DOHH2 (cell line): ENCODE results near the gene JARID2.

ENCODE experiments used
- H3F3A ChIP-seq: fragments of 200-600 bp; sonication (generic), shearing (Covaris generic); 2 replicates; pipeline ENCODE4 v1.6.0; 2016; ENCODE audit warnings: antibody characterized with exemption, mild to moderate bottlenecking; ENCODE audit not compliant: control insufficient read depth, insufficient read depth
- H3K27ac ChIP-seq: fragments of 200-600 bp; sonication (generic); 2 replicates; pipeline ENCODE4 v1.5.1; 2014; ENCODE audit warnings: low read depth, mild to moderate bottlenecking, low read length, moderate library complexity
- H3K27me3 ChIP-seq: fragments of 200-600 bp; sonication (generic); 2 replicates; pipeline ENCODE4 v1.6.1; 2014; ENCODE audit warnings: mild to moderate bottlenecking, low read length, mixed read lengths; ENCODE audit not compliant: control insufficient read depth
- H3K36me3 ChIP-seq: fragments of 200-600 bp; sonication (generic); 2 replicates; pipeline ENCODE4 v1.6.1; 2014; ENCODE audit warnings: mild to moderate bottlenecking, low read length, moderate library complexity, mixed read lengths; ENCODE audit not compliant: control insufficient read depth
- H3K4me1 ChIP-seq: fragments of 200-600 bp; sonication (generic); 2 replicates; pipeline ENCODE4 v1.6.1; 2014; ENCODE audit warnings: mild to moderate bottlenecking, low read length, mixed read lengths; ENCODE audit not compliant: control insufficient read depth
- H3K4me2 ChIP-seq: fragments of 200-600 bp; sonication (generic); 2 replicates; pipeline ENCODE4 v1.6.0; 2014; ENCODE audit warnings: mild to moderate bottlenecking, low read length, moderate library complexity
- H3K4me3 ChIP-seq: fragments of 200-600 bp; sonication (generic); 2 replicates; pipeline ENCODE4 v1.5.1; 2014; ENCODE audit warnings: mild to moderate bottlenecking, low read length, mixed read lengths
- H3K79me2 ChIP-seq: fragments of 200-600 bp; sonication (generic); 2 replicates; pipeline ENCODE4 v1.6.1; 2014; ENCODE audit warnings: mild to moderate bottlenecking, low read length, mixed read lengths; ENCODE audit not compliant: control insufficient read depth
- H3K9me2 ChIP-seq: fragments of 200-600 bp; sonication (generic); replicated peaks from 2 replicates; pipeline ENCODE4 v1.6.1; 2014; ENCODE audit warnings: mild to moderate bottlenecking, low read length, mixed read lengths; ENCODE audit not compliant: control insufficient read depth
- H3K9me3 ChIP-seq: fragments of 200-600 bp; sonication (generic); 2 replicates; pipeline ENCODE4 v1.6.1; 2014; ENCODE audit warnings: antibody characterized with exemption, low read length, mixed read lengths; ENCODE audit not compliant: control insufficient read depth, insufficient read depth
- H4K20me1 ChIP-seq: fragments of 200-600 bp; sonication (generic); 2 replicates; pipeline ENCODE4 v1.6.0; 2014; ENCODE audit warnings: low read depth, mild to moderate bottlenecking, antibody characterized with exemption, low read length, moderate library complexity; ENCODE audit not compliant: control insufficient read depth, insufficient read depth
- EZH2phosphoT487 ChIP-seq: fragments of 200-600 bp; sonication (generic); IDR thresholded peaks from 2 replicates; pipeline ENCODE4 v1.6.1; 2017; ENCODE audit warnings: borderline replicate concordance, mild to moderate bottlenecking, antibody characterized with exemption, low read length, moderate library complexity, mixed read lengths
- TF ChIP-seq, protein P1 (sequence below): fragments of 200-600 bp; sonication (generic); IDR thresholded peaks from one replicate; pipeline ENCODE4 v1.5.1; 2014; ENCODE audit warnings: antibody characterized with exemption, mild to moderate bottlenecking, low read depth, low read length; ENCODE audit not compliant: poor library complexity, severe bottlenecking

Gene JARID2

DNA sequence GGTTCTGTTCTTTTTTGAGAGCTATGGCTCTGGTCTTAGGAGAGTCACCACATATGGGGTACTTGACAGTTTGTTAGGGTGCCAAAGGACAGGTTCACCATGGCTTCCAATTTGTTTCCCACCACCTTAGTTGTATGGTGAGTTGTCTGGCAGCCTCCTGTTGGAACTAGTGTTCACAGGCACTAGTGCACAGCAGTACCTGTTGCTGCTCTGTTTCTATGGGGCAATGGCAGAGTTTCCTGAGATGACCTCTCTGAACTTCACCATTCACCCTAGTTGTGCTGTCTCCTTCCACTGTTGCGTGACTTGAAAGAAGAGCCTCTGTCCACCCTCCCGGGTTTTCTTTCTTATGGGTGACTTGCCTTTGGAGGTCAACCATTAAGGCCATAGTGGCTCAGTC lies 129.1 kb downstream of the JARID2 start:
- peaks cover 4% of the 10 kb centered on the region; the same call in 1 of the 2 replicates for H3K4me1 ChIP-seq
- H3F3A ChIP-seq, result no peaks in the 10 kb centered on the region
- H3K36me3 ChIP-seq, result no peaks in the 10 kb centered on the region
- H3K27ac ChIP-seq, result no peak overlapping the region
- TF ChIP-seq, protein P1, sequence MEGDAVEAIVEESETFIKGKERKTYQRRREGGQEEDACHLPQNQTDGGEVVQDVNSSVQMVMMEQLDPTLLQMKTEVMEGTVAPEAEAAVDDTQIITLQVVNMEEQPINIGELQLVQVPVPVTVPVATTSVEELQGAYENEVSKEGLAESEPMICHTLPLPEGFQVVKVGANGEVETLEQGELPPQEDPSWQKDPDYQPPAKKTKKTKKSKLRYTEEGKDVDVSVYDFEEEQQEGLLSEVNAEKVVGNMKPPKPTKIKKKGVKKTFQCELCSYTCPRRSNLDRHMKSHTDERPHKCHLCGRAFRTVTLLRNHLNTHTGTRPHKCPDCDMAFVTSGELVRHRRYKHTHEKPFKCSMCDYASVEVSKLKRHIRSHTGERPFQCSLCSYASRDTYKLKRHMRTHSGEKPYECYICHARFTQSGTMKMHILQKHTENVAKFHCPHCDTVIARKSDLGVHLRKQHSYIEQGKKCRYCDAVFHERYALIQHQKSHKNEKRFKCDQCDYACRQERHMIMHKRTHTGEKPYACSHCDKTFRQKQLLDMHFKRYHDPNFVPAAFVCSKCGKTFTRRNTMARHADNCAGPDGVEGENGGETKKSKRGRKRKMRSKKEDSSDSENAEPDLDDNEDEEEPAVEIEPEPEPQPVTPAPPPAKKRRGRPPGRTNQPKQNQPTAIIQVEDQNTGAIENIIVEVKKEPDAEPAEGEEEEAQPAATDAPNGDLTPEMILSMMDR, result no peak
- no peak for TF ChIP-seq EZH2phosphoT487
- H3K9me2 ChIP-seq, result no peaks in the 10 kb centered on the region
- no peaks in the 10 kb centered on the region for H3K9me3 ChIP-seq
- H3K79me2 ChIP-seq, result peaks cover 5% of the 10 kb centered on the region
- no peak overlapping the region for H3K4me3 ChIP-seq
- no peak overlapping the region for H3K4me2 ChIP-seq
- H4K20me1 ChIP-seq, result peaks cover 5% of the 10 kb centered on the region
- no peaks in the 10 kb centered on the region for H3K27me3 ChIP-seq

DNA sequence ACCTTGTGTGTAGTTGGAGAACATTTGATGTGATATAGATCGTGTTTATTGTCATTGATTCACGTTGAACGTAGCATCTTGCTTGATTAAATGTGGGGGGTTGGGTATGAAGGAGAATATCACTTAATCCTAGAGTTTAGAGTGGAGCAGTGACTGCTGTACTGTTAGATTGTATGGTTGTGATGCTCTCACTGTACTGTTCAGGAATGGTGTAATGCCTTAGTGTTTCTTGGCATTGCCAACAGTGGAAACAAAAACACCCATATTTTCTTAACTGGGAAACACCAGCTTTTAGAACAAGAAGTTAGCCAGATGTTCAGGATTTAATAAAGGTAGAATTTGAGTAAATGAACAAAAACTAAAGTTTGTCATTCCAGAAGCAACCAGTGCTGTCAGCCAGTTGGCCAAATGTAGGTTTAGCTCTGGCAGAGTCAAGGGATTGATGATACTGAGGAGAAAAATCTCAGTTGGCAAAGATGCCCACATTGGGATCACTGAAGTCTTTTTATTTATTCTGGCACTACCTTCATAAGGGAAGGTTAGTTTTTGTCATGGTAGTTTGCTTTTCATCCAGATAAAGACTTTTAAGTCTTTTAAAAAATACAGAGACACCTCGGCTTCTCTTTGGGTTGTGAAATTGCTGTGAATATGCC lies 129.9 kb downstream of the JARID2 start:
- H3K79me2 ChIP-seq, result peaks cover 5% of the 10 kb centered on the region
- peaks cover 5% of the 10 kb centered on the region for H4K20me1 ChIP-seq
- H3K27ac ChIP-seq, result no peak overlapping the region

DNA sequence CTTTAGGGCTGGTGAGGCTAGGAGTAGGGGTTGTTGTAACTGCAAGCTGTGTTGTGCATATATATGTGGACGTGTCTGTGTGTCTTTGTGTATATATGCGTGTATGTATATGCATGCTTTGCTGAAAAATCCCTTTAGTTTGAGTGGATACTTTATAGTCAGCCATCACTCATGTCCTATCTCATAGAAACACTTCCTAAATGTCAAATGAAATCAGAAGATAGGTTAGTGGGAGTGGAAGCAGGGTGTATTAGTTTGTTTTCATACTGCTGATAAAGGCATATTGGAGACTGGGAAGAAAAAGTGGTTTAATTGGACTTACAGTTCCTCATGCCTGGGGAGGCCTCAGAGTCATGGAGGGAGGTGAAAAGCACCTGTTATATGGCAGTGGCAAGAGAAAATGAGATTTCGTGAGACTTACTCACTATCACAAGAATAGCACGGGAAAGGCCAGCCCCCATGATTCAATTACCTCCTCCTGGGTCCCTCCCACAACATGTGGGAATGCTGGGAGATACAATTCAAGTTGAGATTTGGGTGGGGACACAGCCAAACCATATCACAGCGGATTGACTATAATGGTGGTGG lies 131.1 kb downstream of the JARID2 start:
- Histone ChIP-seq H3K4me3 (no peak overlapping the region), H3K79me2 (peaks cover under 1% of the 10 kb centered on the region), H3K9me3 (no peaks in the 10 kb centered on the region), H3K27me3 (no peaks in the 10 kb centered on the region), H3K4me2 (no peak overlapping the region), H3F3A (no peaks in the 10 kb centered on the region), H3K27ac (no peak overlapping the region), H3K4me1 (no peaks in the 10 kb centered on the region), H3K9me2 (no peaks in the 10 kb centered on the region), H4K20me1 (no peaks in the 10 kb centered on the region; the same call in 1 of the 2 replicates), H3K36me3 (no peaks in the 10 kb centered on the region)
- TF ChIP-seq, protein P1, result no peak
- TF ChIP-seq EZH2phosphoT487, result no peak

More for the DNA sequence above, 129.9 kb downstream of the JARID2 start:
- H3K4me2 ChIP-seq, result no peak overlapping the region
- H3F3A ChIP-seq, result no peaks in the 10 kb centered on the region
- TF ChIP-seq, protein P1, result no peak
- TF ChIP-seq EZH2phosphoT487, result no peak
- H3K27me3 ChIP-seq, result no peaks in the 10 kb centered on the region
- no peaks in the 10 kb centered on the region for H3K9me3 ChIP-seq
- H3K9me2 ChIP-seq, result no peaks in the 10 kb centered on the region
- H3K4me1 ChIP-seq, result peaks cover 4% of the 10 kb centered on the region; the same call in 1 of the 2 replicates
- H3K36me3 ChIP-seq, result no peaks in the 10 kb centered on the region
- no peak overlapping the region for H3K4me3 ChIP-seq
